B cell (primary cell): ENCODE data around the gene ZFP1. TPM values are rescaled to one million over a fixed set of nuclear protein-coding genes. Genes with fewer than 3 reads are reported as not detected.

Experiments used
- ATAC-seq: fragments of 200-7000 bp; cut with Tn5 transposase; one replicate; pipeline ENCODE4 v1.10.0; 2021; ENCODE audit warnings: low read depth, mild to moderate bottlenecking, moderate number of reproducible peaks, moderate library complexity
- CTCF ChIA-PET: fragments of 350-600 bp; sonication (Branson Sonifier 250); formaldehyde crosslinking; loops from one replicate; lab custom pipeline; 2021; ENCODE audit warnings: antibody characterized with exemption, inconsistent platforms; lab: Charles Lee
- POLR2A ChIA-PET: fragments of 350-600 bp; sonication (Branson Sonifier 250); formaldehyde crosslinking; loops from one replicate; lab custom pipeline; 2021; ENCODE audit warnings: antibody characterized with exemption; lab: Charles Lee
- DNase-seq: peaks from one replicate; pipeline ENCODE4 v3.0.0; 2013
- H2AFZ ChIP-seq: 2 replicates; pipeline ENCODE4 v1.6.1; 2012; ENCODE audit warnings: mild to moderate bottlenecking, low read depth, low read length; ENCODE audit not compliant: insufficient read depth, poor library complexity, severe bottlenecking
- H3K27ac ChIP-seq, 2 donors: 1 replicate in 1 of 2; 2 replicates in 1 of 2; pipeline ENCODE4 v1.5.1; 2012 to 2013; ENCODE audit warnings: low read length in 2 of 2, mild to moderate bottlenecking in 2 of 2, moderate library complexity in 1 of 2
- H3K27me3 ChIP-seq, 4 experiments: fragments of 200-600 bp in 1 of 4; sonication (generic) in 1 of 4; replicated peaks in 1 of 4; 1 replicate in 2 of 4; 2 replicates in 2 of 4; pipeline versions ENCODE4 v1.6.1 to v1.7.0; 2013 to 2016; ENCODE audit warnings: low read length in 3 of 4, mild to moderate bottlenecking in 2 of 4, mixed read lengths in 1 of 4, moderate library complexity in 1 of 4; ENCODE audit not compliant: insufficient read depth in 4 of 4, control insufficient read depth in 3 of 4; ENCODE audit errors: control extremely low read depth in 1 of 4
- H3K36me3 ChIP-seq, 2 experiments: replicated peaks in 1 of 2; 1 replicate in 1 of 2; 2 replicates in 1 of 2; pipeline versions ENCODE4 v1.6.1 to v1.7.1; 2013; ENCODE audit warnings: low read length in 1 of 2; ENCODE audit not compliant: insufficient read depth in 2 of 2, control insufficient read depth in 1 of 2; ENCODE audit errors: control extremely low read depth in 1 of 2, extremely low read depth in 1 of 2
- H3K4me1 ChIP-seq, 2 donors: fragments of 200-600 bp in 1 of 2; sonication (generic) in 1 of 2; 1 replicate in 1 of 2; 2 replicates in 1 of 2; pipeline versions ENCODE4 v1.5.1 to v1.6.1; 2013 to 2017; ENCODE audit warnings: low read length in 2 of 2; ENCODE audit not compliant: control insufficient read depth in 2 of 2, insufficient read depth in 2 of 2
- H3K4me2 ChIP-seq: replicated peaks from 2 replicates; pipeline ENCODE3; 2012; ENCODE audit warnings: mild to moderate bottlenecking, low read depth, low read length; ENCODE audit not compliant: poor library complexity, severe bottlenecking
- H3K4me3 ChIP-seq, 5 experiments: fragments of 200-600 bp in 1 of 5; sonication (generic) in 1 of 5; 1 replicate in 3 of 5; 2 replicates in 2 of 5; pipeline versions ENCODE4 v1.5.1 to v1.7.0; 2011 to 2016; ENCODE audit warnings: low read length in 4 of 5, mild to moderate bottlenecking in 4 of 5, low read depth in 2 of 5, control low read depth in 1 of 5, moderate library complexity in 1 of 5; ENCODE audit not compliant: insufficient read depth in 1 of 5; ENCODE audit errors: control extremely low read depth in 1 of 5, extremely low read depth in 1 of 5
- H3K79me2 ChIP-seq: fragments of 200-600 bp; sonication (generic); one replicate; pipeline ENCODE4 v1.6.0; 2016; ENCODE audit warnings: low read length; ENCODE audit not compliant: control insufficient read depth, insufficient read depth
- H3K9ac ChIP-seq: fragments of 200-600 bp; sonication (generic); 2 replicates; pipeline ENCODE4 v1.6.1; 2017; ENCODE audit warnings: mild to moderate bottlenecking, low read length, moderate library complexity
- H3K9me3 ChIP-seq, 3 donors: one replicate each; pipeline versions ENCODE4 v1.6.1 to v1.7.1; 2013; ENCODE audit warnings: low read length in 2 of 3; ENCODE audit not compliant: control insufficient read depth in 2 of 3, insufficient read depth in 1 of 3; ENCODE audit errors: control extremely low read depth in 1 of 3
- H4K20me1 ChIP-seq: 2 replicates; pipeline ENCODE4 v1.6.0; 2012; ENCODE audit warnings: mild to moderate bottlenecking, low read length; ENCODE audit not compliant: insufficient read depth, control insufficient read depth, poor library complexity, severe bottlenecking
- H3K27ac Mint-ChIP-seq: one replicate; pipeline ENCODE4 v1.8.0; 2021; ENCODE audit warnings: mixed read lengths
- H3K27me3 Mint-ChIP-seq: one replicate; pipeline ENCODE4 v1.8.0; 2021; ENCODE audit warnings: mixed read lengths
- H3K4me1 Mint-ChIP-seq: one replicate; pipeline ENCODE4 v1.8.0; 2021; ENCODE audit warnings: mixed read lengths
- H3K4me3 Mint-ChIP-seq: one replicate; pipeline ENCODE4 v1.8.0; 2021; ENCODE audit warnings: mixed read lengths
- H3K9me3 Mint-ChIP-seq: one replicate; pipeline ENCODE4 v1.8.0; 2022; ENCODE audit warnings: mixed read lengths; ENCODE audit not compliant: insufficient read depth
- EZH2 ChIP-seq: IDR thresholded peaks from 2 replicates; pipeline ENCODE4 v1.6.1; 2012; ENCODE audit warnings: borderline replicate concordance, low read depth, mild to moderate bottlenecking, moderate library complexity, low read length; ENCODE audit not compliant: insufficient read depth, poor library complexity, severe bottlenecking
- WGBS: methylation state at CpG from one replicate; pipeline ENCODE4 v1.1.5; 2013; ENCODE audit warnings: missing lambda C conversion rate; ENCODE audit not compliant: insufficient coverage; 5-methylcytosine and 5-hydroxymethylcytosine counted together
- intact Hi-C: fragments of 100-400 bp; cut with micrococcal nuclease; formaldehyde crosslinking; loops from one replicate; pipeline ENCODE4 v1.10.0; 2022
- polyA plus RNA-seq: library from polyadenylated mRNA; depleted of rRNA; stranded (reverse); fragments of >200 nt; gene quantifications from 2 replicates; pipeline ENCODE4 v1.2.3, GENCODE V29; 2012
- total RNA-seq, 2 donors: library from RNA; stranded (reverse); fragments of 120-200 nt in 1 of 2; gene quantifications; 1 replicate in 1 of 2; 2 replicates in 1 of 2; pipeline versions ENCODE4 v1.2.3 to v1.2.4, GENCODE V29; 2013 to 2022
- TF ChIP-seq, protein P1 (sequence below): fragments of 200-600 bp; IDR thresholded peaks from one replicate; pipeline ENCODE4 v1.8.0; 2022; ENCODE audit warnings: antibody characterized with exemption, mild to moderate bottlenecking

The ZFP1 gene
- total and polyA plus RNA-seq, 2 donors (not counting 1 experiment from before 2014, with no cell fraction given): 3.4 to 13.4 TPM

DNA sequence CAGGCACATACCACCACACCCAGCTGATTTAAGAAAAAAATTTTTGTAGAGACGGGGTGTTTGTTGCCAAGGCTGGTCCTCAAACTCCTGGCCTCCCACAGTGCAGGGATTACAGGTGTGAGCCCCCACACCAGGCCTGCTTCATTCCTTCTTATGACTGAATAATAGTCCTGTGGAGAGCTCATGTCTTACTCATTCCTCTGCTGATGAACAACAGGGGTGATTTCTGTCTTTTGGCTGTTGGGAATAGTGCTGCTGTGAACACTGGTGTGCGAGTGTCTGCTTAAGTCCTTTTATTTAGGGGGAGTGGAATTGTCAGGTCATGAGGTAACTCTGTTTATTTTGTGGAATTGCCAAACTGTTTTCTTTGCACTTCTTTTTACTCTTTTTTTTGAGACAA, 67.8 kb downstream of the ZFP1 start:
- 100% methylated on average over 1 of the region's 2 CpGs for WGBS
- Histone ChIP-seq H3K4me3 (no peak overlapping the region), H3K27ac (no peak overlapping the region), H3K4me1 (no peaks in the 10 kb centered on the region), H3K79me2 (no peaks in the 10 kb centered on the region), H3K27me3 (peaks cover 0 to 14% (median 0%) of the 10 kb centered on the region in 4 experiments), H3K9ac (no peak overlapping the region), H2AFZ (no peak overlapping the region), H3K36me3 (no peaks in the 10 kb centered on the region), H3K4me2 (no peak overlapping the region), H3K9me3 (no peaks in the 10 kb centered on the region), H4K20me1 (no peaks in the 10 kb centered on the region)
- ATAC-seq (no peak), DNase-seq (no peak)
- intact Hi-C loops: no loop called here
- Mint-ChIP-seq H3K4me3 (no peak overlapping the region), H3K9me3 (no peaks in the 10 kb centered on the region), H3K4me1 (peaks cover 13% of the 10 kb centered on the region), H3K27me3 (peaks cover 11% of the 10 kb centered on the region), H3K27ac (no peak overlapping the region)
- TF ChIP-seq EZH2: no peak
- TF ChIP-seq, protein P1, sequence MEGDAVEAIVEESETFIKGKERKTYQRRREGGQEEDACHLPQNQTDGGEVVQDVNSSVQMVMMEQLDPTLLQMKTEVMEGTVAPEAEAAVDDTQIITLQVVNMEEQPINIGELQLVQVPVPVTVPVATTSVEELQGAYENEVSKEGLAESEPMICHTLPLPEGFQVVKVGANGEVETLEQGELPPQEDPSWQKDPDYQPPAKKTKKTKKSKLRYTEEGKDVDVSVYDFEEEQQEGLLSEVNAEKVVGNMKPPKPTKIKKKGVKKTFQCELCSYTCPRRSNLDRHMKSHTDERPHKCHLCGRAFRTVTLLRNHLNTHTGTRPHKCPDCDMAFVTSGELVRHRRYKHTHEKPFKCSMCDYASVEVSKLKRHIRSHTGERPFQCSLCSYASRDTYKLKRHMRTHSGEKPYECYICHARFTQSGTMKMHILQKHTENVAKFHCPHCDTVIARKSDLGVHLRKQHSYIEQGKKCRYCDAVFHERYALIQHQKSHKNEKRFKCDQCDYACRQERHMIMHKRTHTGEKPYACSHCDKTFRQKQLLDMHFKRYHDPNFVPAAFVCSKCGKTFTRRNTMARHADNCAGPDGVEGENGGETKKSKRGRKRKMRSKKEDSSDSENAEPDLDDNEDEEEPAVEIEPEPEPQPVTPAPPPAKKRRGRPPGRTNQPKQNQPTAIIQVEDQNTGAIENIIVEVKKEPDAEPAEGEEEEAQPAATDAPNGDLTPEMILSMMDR: no peak
- CTCF ChIA-PET: interaction anchor here (1.1 to 1.5 kb wide), 3 partner anchors 15 to 19 kb away, joined by 3 to 4 read pairs (median 4); no protein-coding TSS in a partner anchor
- POLR2A ChIA-PET: no interaction called here

DNA sequence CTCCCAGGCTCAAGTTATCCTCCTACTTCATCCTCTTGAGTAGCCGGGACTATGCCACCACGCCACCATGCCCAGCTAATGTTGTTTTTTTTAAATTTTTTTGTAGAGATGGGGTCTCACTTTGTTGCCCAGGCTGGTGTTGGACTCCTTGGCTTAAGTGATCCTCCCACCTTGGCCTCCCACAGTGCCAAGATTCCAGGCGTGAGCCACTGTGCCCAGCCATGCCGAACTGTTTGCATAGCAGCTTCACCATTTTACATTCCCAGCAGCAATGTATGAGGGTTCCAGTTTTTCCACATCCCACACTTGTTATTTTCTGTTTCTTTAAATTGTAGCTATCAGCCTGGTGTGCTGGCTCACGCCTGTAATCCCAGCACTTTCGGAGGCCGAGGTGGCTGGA, 68.3 kb downstream of the ZFP1 start:
- H3K4me3 ChIP-seq: no peak overlapping the region
- no peaks in the 10 kb centered on the region for H3K79me2 ChIP-seq
- Mint-ChIP-seq H3K4me1 (peaks cover 13% of the 10 kb centered on the region), H3K27me3 (peaks cover 11% of the 10 kb centered on the region), H3K27ac (peak overlapping the region; percentile 10), H3K9me3 (no peaks in the 10 kb centered on the region), H3K4me3 (no peak overlapping the region)
- H4K20me1 ChIP-seq: no peaks in the 10 kb centered on the region
- no peak overlapping the region for H3K27ac ChIP-seq
- intact Hi-C loops: no loop called here
- no peak overlapping the region for H2AFZ ChIP-seq
- no peaks in the 10 kb centered on the region for H3K9me3 ChIP-seq
- TF ChIP-seq, protein P1: no peak
- TF ChIP-seq EZH2: no peak
- peaks cover 0 to 14% (median 0%) of the 10 kb centered on the region in 4 experiments for H3K27me3 ChIP-seq
- DNase-seq (no peak), ATAC-seq (no peak)
- 75% methylated on average over 5 of the region's 7 CpGs for WGBS
- no peak overlapping the region for H3K4me2 ChIP-seq
- no peaks in the 10 kb centered on the region for H3K36me3 ChIP-seq
- H3K4me1 ChIP-seq: no peaks in the 10 kb centered on the region
- POLR2A ChIA-PET: no interaction called here
- CTCF ChIA-PET: interaction anchor here (1.1 to 1.5 kb wide), 3 partner anchors 15 to 20 kb away, joined by 3 to 4 read pairs (median 4); no protein-coding TSS in a partner anchor
- H3K9ac ChIP-seq: no peak overlapping the region
